Lower lobe of right lung (tissue), 2 donors: ENCODE data around the gene SLC6A18. TPM values are rescaled to one million over a fixed set of nuclear protein-coding genes. Genes with fewer than 3 reads are reported as not detected.

Experiments
- ATAC-seq, 2 donors: fragments of 200-7000 bp; cut with Tn5 transposase; one replicate each; pipeline ENCODE4 v1.9.1; 2020 to 2022; ENCODE audit warnings: mild to moderate bottlenecking in 2 of 2, moderate library complexity in 2 of 2
- DNase-seq: peaks from one replicate; pipeline ENCODE4 v3.0.0-alpha.2; 2020
- H3K27ac ChIP-seq: fragments of 200-600 bp; one replicate; pipeline ENCODE4 v1.8.0; 2022
- H3K27me3 ChIP-seq: fragments of 200-600 bp; one replicate; pipeline ENCODE4 v1.8.0; 2022; ENCODE audit warnings: low read depth
- H3K36me3 ChIP-seq: fragments of 200-600 bp; one replicate; pipeline ENCODE4 v1.8.0; 2022; ENCODE audit warnings: mild to moderate bottlenecking
- H3K4me1 ChIP-seq: fragments of 200-600 bp; one replicate; pipeline ENCODE4 v1.8.0; 2022
- H3K4me3 ChIP-seq: fragments of 200-600 bp; one replicate; pipeline ENCODE4 v1.8.0; 2022; ENCODE audit warnings: mild to moderate bottlenecking
- H3K9me3 ChIP-seq: fragments of 200-600 bp; one replicate; pipeline ENCODE4 v1.8.0; 2022
- intact Hi-C: fragments of 100-400 bp; cut with DNase I; formaldehyde crosslinking; loops from one replicate; pipeline ENCODE4 v1.11.0; 2022
- long read RNA-seq: library from polyadenylated mRNA; unstranded; transcript quantifications from one replicate; pipeline ENCODE4 v2.0.0, GENCODE V29; 2021
- total RNA-seq: library from RNA; stranded (reverse); fragmentation: NEBNext Ultra II Directional; extraction: Animal tissue kit (Norgen Biotek cat#: 25700); gene quantifications from one replicate; pipeline ENCODE4 v1.2.1, GENCODE V29; 2021
- TF ChIP-seq, protein P1 (sequence below): fragments of 200-600 bp; IDR thresholded peaks from one replicate; pipeline ENCODE4 v1.8.0; 2022; ENCODE audit warnings: antibody characterized with exemption, mild to moderate bottlenecking
- donor health status: DM: no; HTN: yes; CAD: no; lungs with severe emphysema.

SLC6A18 gene
- not detected for total RNA-seq
- long read RNA-seq = 0 reads

- intact Hi-C loops = no loop called here
- Histone ChIP-seq H3K4me3 (no peak within 1 kb of the TSS), H3K9me3 (no peaks in the 10 kb centered on the region), H3K27me3 (peaks cover 10% of the 10 kb centered on the region), H3K4me1 (no peaks in the 10 kb centered on the region), H3K27ac (no peak within 1 kb of the TSS), H3K36me3 (no peaks in the 10 kb centered on the region)
- ATAC-seq = no peak
- TF ChIP-seq, protein P1, sequence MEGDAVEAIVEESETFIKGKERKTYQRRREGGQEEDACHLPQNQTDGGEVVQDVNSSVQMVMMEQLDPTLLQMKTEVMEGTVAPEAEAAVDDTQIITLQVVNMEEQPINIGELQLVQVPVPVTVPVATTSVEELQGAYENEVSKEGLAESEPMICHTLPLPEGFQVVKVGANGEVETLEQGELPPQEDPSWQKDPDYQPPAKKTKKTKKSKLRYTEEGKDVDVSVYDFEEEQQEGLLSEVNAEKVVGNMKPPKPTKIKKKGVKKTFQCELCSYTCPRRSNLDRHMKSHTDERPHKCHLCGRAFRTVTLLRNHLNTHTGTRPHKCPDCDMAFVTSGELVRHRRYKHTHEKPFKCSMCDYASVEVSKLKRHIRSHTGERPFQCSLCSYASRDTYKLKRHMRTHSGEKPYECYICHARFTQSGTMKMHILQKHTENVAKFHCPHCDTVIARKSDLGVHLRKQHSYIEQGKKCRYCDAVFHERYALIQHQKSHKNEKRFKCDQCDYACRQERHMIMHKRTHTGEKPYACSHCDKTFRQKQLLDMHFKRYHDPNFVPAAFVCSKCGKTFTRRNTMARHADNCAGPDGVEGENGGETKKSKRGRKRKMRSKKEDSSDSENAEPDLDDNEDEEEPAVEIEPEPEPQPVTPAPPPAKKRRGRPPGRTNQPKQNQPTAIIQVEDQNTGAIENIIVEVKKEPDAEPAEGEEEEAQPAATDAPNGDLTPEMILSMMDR = no peak
- no peak for DNase-seq
Measured at GRCh38 chr5:1225081-1225480, at the start of gene SLC6A18. TSS of gene SLC6A18 (plus strand) at chr5:1225381. CDS start at chr5:1225478, 97 bp downstream.

GRCh38 chr5:1175801-1176472, 49.2 kb upstream of the SLC6A18 start:
- TF ChIP-seq, protein P1 = no peak
- Histone ChIP-seq H3K36me3 (no peaks in the 10 kb centered on the region), H3K27ac (no peak overlapping the region), H3K27me3 (peaks cover 13% of the 10 kb centered on the region), H3K4me3 (no peak overlapping the region), H3K4me1 (no peaks in the 10 kb centered on the region), H3K9me3 (no peaks in the 10 kb centered on the region)
- DNase-seq (peak; percentile 41), ATAC-seq (no peak)
- intact Hi-C loops = no loop called here

DNA sequence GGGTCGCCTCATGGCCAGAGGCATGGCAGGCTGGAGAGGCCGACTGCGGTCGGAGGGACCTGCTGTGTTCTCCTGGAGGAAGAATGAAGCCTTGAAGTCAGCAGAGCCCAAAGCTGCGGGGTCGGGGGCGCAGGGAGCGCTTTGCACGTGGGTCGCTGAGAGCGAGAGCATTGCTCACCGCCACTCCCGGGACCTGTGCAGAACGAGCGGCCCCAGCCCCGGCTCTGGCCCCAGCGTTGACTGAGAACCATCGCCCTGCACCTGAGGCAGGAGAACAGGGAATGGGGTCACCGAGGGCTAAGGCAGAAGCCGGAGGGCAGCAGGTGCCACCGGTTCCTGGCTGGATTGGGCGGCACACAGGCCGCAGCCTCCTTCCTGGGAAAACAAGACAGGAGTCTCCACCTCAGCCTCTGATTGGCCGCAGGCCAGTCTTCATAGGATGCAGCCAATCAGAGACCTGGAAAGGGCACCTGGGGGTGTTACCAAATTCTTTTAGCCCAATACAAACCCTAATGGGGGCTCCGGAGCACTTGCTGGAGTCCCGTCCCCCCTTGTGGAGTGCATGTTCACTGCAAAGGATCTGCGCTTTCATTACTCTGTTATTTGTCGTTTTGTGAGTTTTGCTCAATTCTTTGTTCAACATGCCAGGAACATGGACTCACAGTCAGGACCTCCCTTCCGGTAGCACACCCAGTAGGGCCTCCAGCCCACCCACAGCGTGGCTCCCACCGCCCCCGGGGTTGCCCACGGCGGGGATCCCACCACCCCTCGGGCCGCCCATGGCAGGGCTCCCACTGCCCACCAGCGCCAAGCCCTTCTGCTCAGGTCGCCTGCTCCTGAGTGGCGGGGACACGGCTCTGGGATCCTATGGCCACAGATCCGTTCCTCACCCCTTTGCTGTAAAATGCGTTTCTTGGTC, 48.4 kb upstream of the SLC6A18 start:
- ATAC-seq = no peak
- Histone ChIP-seq H3K4me1 (no peaks in the 10 kb centered on the region), H3K36me3 (no peaks in the 10 kb centered on the region), H3K27ac (no peak overlapping the region), H3K9me3 (no peaks in the 10 kb centered on the region), H3K27me3 (peaks cover 13% of the 10 kb centered on the region), H3K4me3 (no peak overlapping the region)
- intact Hi-C loops = no loop called here
- peak; percentile 33 for DNase-seq
- TF ChIP-seq, protein P1 = no peak

- Histone ChIP-seq H3K4me1 (no peaks in the 10 kb centered on the region), H3K9me3 (no peaks in the 10 kb centered on the region), H3K27ac (no peak overlapping the region), H3K27me3 (peaks cover 13% of the 10 kb centered on the region), H3K4me3 (no peak overlapping the region), H3K36me3 (no peaks in the 10 kb centered on the region)
- intact Hi-C loops = no loop called here
- DNase-seq = peak; percentile 41
- TF ChIP-seq, protein P1 = no peak
- ATAC-seq = no peak
Measured at GRCh38 chr5:1177826-1178528, 47.2 kb upstream of the SLC6A18 start.

DNA sequence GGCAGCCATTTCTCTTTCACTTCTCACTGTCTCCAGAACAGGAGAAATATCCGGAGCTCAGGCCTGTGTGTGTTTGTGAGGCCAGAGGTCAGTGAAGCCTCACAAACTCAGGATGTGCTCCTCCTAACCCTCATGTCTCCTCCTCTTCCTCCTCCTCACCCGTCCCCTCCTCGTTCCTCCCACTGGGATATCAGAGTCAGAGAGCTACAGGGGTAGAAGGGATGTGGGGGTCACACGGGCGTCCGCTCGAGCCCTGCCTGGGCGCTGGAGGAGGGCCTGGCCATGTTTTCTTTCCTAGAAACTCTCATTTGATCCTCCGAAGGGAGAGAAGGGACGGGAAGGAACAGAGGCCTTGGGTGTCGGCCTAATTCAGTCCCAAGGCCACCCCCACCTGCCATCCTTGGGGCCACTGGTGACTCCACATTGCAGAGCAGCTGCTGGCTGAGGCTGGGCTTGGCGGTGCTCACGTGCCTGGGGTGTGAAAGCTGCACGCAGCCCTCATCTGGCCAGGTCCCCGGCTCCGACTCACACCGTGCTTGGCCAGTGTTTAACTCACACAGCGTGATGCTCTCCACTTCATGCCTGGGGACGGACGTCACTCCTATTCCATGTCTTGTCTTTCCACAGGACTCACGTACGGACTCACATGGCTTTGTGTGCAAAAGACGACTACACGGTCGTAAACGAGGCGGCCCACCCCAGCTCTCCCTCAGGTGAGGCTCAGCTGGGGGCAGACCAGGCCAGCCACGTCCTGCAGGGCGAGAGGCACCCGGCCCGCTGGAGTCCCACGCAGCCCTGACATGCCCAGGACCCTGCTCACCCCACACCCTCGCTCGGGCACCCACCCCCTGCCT, 46.4 kb upstream of the SLC6A18 start:
- H3K9me3 ChIP-seq = no peaks in the 10 kb centered on the region
- intact Hi-C loops = no loop called here
- H3K4me1 ChIP-seq = no peaks in the 10 kb centered on the region
- peaks cover 11% of the 10 kb centered on the region for H3K27me3 ChIP-seq
- H3K4me3 ChIP-seq = no peak overlapping the region
- H3K36me3 ChIP-seq = no peaks in the 10 kb centered on the region
- DNase-seq = peak; percentile 43
- TF ChIP-seq, protein P1 = no peak
- no peak overlapping the region for H3K27ac ChIP-seq
- no peak for ATAC-seq
